Mesothelial cell of epicardium (in vitro differentiated cells): ENCODE measurements around the gene HCAR2. TPM values are rescaled to one million over a fixed set of nuclear protein-coding genes. Genes with fewer than 3 reads are reported as not detected.
"Not testable (repeated sequence)": the region's sequence is repeated elsewhere in the genome, so short reads cannot be mapped to it uniquely, and the experiment has no call there.

Experiments
- DNase-seq, 2 experiments: peaks; one replicate each; pipeline ENCODE4 v3.0.0; 2021; ENCODE audit warnings: low spot score in 2 of 2; ENCODE audit not compliant: unreplicated experiment in 2 of 2
- H3K27ac Mint-ChIP-seq: 2 replicates; pipeline ENCODE4 v1.8.0; 2021; ENCODE audit warnings: mixed read lengths
- H3K27me3 Mint-ChIP-seq: 2 replicates; pipeline ENCODE4 v1.8.0; 2021; ENCODE audit warnings: low read depth, mixed read lengths
- H3K36me3 Mint-ChIP-seq: 2 replicates; pipeline ENCODE4 v1.8.0; 2021; ENCODE audit warnings: mixed read lengths
- H3K4me1 Mint-ChIP-seq: 2 replicates; pipeline ENCODE4 v1.8.0; 2021; ENCODE audit warnings: mixed read lengths
- H3K4me3 Mint-ChIP-seq: 2 replicates; pipeline ENCODE4 v1.8.0; 2021; ENCODE audit warnings: mild to moderate bottlenecking, moderate library complexity, mixed read lengths
- H3K9me3 Mint-ChIP-seq: 2 replicates; pipeline ENCODE4 v1.8.0; 2021; ENCODE audit warnings: mixed read lengths
- total RNA-seq: library from RNA; stranded (reverse); gene quantifications from 3 replicates; pipeline ENCODE4 v1.2.1, GENCODE V29; 2021
- TF ChIP-seq, protein P1 (sequence below): fragments of 200-600 bp; sonication (generic); IDR thresholded peaks from one replicate; pipeline ENCODE4 v1.5.0; 2021; ENCODE audit warnings: antibody characterized with exemption; ENCODE audit not compliant: unreplicated experiment

Gene HCAR2
- total RNA-seq, 1 donor from 2014 or later, result 10.9 TPM

DNA sequence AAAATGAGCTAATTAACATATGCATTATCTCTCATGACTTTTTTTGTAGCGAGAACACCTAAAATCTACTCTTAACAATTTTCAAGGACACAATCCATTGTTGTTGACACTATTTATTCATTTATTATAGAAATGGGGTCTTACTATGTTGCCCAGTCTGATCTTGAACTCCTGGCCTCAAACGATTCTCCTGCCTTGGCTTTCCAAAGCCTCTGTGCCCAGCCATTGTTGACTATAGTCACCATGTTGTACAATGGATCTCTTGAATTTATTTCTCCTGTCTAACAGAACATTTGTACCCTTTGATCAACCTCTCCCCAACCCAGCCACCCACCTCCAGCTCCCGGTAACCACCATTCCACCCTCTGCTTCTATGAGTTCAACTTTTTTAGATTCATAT is 41.2 kb downstream of the HCAR2 start:
- DNase-seq, result no peak
- Mint-ChIP-seq H3K4me3 (no peak overlapping the region), H3K4me1 (peaks cover 5% of the 10 kb centered on the region), H3K9me3 (no peaks in the 10 kb centered on the region), H3K27ac (no peak overlapping the region), H3K27me3 (no peaks in the 10 kb centered on the region), H3K36me3 (no peaks in the 10 kb centered on the region)
- TF ChIP-seq, protein P1, sequence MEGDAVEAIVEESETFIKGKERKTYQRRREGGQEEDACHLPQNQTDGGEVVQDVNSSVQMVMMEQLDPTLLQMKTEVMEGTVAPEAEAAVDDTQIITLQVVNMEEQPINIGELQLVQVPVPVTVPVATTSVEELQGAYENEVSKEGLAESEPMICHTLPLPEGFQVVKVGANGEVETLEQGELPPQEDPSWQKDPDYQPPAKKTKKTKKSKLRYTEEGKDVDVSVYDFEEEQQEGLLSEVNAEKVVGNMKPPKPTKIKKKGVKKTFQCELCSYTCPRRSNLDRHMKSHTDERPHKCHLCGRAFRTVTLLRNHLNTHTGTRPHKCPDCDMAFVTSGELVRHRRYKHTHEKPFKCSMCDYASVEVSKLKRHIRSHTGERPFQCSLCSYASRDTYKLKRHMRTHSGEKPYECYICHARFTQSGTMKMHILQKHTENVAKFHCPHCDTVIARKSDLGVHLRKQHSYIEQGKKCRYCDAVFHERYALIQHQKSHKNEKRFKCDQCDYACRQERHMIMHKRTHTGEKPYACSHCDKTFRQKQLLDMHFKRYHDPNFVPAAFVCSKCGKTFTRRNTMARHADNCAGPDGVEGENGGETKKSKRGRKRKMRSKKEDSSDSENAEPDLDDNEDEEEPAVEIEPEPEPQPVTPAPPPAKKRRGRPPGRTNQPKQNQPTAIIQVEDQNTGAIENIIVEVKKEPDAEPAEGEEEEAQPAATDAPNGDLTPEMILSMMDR, result no peak

DNA sequence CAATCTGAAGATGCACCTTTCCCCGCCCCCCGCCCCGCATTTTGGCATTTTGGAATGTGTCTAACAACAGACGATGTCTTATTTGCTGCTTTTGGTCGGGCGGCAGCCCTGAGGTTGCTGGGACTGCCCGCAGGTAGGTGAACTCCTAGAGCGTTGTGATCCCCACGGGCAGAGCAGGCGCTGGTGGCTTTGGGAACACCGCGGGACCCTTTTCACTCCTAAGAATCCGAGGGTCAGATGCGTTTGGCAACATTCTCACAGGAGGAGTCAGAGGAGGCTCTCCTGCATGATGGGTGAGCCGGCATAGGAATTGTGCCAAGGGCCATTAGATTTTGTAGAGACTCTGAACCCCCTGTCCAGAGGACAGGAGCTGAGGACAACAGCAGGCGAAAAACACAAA is 41.9 kb downstream of the HCAR2 start:
- TF ChIP-seq, protein P1, result no peak
- no peaks in the 10 kb centered on the region for H3K36me3 Mint-ChIP-seq
- DNase-seq, result no peak
- H3K4me3 Mint-ChIP-seq, result no peak overlapping the region
- no peak overlapping the region for H3K27ac Mint-ChIP-seq
- H3K4me1 Mint-ChIP-seq, result peaks cover 5% of the 10 kb centered on the region
- no peaks in the 10 kb centered on the region for H3K9me3 Mint-ChIP-seq
- no peaks in the 10 kb centered on the region for H3K27me3 Mint-ChIP-seq

DNA sequence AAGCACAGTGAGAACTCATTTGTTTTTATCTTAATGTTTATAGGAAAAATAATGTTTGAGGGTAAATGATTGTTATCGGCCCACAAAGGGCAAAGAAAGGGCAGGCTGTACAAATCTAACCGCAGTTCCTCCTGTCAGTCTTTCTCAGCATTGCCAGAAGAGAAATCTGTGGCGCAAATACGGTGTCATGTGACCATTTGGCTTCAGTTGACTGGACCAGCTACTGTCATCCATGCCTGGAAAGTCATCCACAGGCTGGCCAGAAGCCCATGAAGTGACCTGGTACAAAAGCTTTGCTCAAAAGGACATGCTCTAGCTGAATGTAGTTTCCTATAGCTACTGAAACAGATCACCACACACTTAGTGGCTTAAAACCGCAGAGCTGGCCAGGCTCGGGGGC is 43.6 kb downstream of the HCAR2 start:
- Mint-ChIP-seq H3K27ac (peak overlapping the region; percentile 53), H3K4me1 (peaks cover 5% of the 10 kb centered on the region), H3K36me3 (no peaks in the 10 kb centered on the region)

DNA sequence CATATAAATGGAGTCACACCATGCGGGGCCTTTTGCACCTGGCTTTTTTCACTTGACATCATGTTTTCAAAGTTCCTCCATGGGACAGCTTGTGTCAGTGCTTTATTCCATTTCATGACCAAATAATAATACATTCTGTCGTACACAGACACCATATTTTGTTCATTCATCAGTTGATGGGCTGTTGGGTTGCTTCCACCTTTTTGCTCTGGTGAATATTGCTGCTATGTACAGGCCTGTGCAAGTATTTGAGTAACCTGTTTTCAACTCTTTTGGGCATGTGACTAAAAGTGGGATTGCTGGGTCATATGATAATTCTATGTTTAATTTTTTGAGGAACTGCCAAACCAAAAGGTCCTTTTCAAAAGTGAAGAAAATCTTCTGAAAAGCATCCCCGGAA is 46.9 kb downstream of the HCAR2 start:
- H3K9me3 Mint-ChIP-seq, result no peaks in the 10 kb centered on the region
- no peak overlapping the region for H3K4me3 Mint-ChIP-seq
- H3K27me3 Mint-ChIP-seq, result no peaks in the 10 kb centered on the region
- H3K4me1 Mint-ChIP-seq, result peaks cover 11% of the 10 kb centered on the region
- TF ChIP-seq, protein P1, result no peak
- H3K36me3 Mint-ChIP-seq, result no peaks in the 10 kb centered on the region
- no peak for DNase-seq
- H3K27ac Mint-ChIP-seq, result no peak overlapping the region

More for the DNA sequence above, 43.6 kb downstream of the HCAR2 start:
- Mint-ChIP-seq H3K27me3 (no peaks in the 10 kb centered on the region), H3K4me3 (no peak overlapping the region), H3K9me3 (no peaks in the 10 kb centered on the region)
- DNase-seq, result no peak
- TF ChIP-seq, protein P1, result no peak

DNA sequence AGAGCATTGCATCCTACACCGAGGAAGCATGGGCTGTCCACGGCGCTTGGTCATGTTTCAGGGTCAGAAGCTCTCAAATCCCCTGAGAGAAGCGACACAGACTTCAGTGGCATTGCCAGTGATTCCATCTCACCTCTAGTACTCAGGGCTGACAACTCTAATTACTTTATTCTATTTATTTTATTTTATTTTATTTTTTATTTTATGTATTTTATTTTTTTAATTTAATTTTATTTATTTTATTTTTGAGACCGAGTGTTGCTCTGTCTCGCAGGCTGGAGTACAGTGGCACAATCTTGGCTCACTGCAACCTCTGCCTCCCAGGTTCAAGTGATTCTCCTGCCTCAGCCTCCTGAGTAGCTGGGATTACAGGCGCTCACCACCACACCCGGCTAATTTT is 49.9 kb downstream of the HCAR2 start:
- not testable (repeated sequence) for H3K27ac Mint-ChIP-seq, H3K4me3 Mint-ChIP-seq, DNase-seq, H3K27me3 Mint-ChIP-seq, H3K4me1 Mint-ChIP-seq, H3K9me3 Mint-ChIP-seq, H3K36me3 Mint-ChIP-seq

DNA sequence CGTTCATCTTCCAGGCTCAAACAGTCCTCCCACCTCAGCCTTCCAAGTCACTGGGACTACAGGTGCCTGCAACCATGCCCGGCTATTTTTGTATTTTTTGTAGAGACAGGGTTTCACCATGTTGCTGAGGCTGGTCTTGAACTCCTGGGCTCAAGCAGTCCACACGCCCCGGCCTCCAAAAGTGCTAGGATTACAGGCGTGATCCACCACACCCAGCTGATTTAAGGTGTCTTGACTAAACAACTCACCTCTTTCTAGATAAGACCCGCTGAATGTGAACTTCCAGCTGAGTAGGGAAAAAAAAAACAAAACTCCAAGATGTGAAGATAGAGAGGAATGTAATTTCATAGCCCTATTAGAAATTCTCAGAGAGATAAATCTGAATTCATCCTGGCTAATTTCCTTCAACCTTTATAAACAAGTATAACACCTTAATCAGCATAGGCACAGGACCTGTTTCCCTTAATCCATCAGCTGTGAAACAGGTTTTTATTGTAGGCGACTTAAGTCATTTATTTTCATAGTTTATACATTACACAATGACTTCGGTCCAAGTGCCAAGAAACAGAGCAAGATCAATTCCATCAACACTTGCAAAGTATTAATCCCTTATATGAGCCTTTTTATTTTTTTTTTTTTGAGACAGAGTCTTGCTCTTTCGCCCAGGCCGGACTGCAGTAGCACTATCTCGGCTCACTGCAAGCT is 51.5 kb downstream of the HCAR2 start:
- H3K4me1 Mint-ChIP-seq, result peaks cover 8% of the 10 kb centered on the region
- no peaks in the 10 kb centered on the region for H3K9me3 Mint-ChIP-seq
- no peak overlapping the region for H3K4me3 Mint-ChIP-seq
- H3K27ac Mint-ChIP-seq, result peak overlapping the region; percentile 73
- H3K27me3 Mint-ChIP-seq, result no peaks in the 10 kb centered on the region
- no peaks in the 10 kb centered on the region for H3K36me3 Mint-ChIP-seq
- TF ChIP-seq, protein P1, result no peak
- DNase-seq, result no peak

Other genes with a start within 250 kb of the HCAR2 start
- 27.2 to 28.6 TPM (median 28.4 TPM) in 3 replicates for gene ZCCHC8, start 202.4 kb downstream of the HCAR2 start, total RNA-seq
- 124 to 131 TPM (median 131 TPM) in 3 replicates for gene RSRC2, start 176.4 kb downstream of the HCAR2 start, total RNA-seq
- gene KNTC1, start 176.1 kb downstream of the HCAR2 start, total RNA-seq, result 43.1 to 47.8 TPM (median 43.6 TPM) in 3 replicates
- 1.1 to 1.6 TPM (median 1.5 TPM) in 3 replicates for gene HCAR3, start 13.5 kb upstream of the HCAR2 start, total RNA-seq
- 1.2 to 1.3 TPM (median 1.2 TPM) in 3 replicates for gene HCAR1, start 27.5 kb upstream of the HCAR2 start, total RNA-seq
- 66.4 to 69.5 TPM (median 69.4 TPM) in 3 replicates for gene DENR, start 49.5 kb upstream of the HCAR2 start, total RNA-seq
- 0.78 to 1.1 TPM (median 0.78 TPM) in 3 replicates for gene CCDC62, start 71.2 kb upstream of the HCAR2 start, total RNA-seq
- 37.6 to 44.2 TPM (median 40.9 TPM) in 3 replicates for gene HIP1R, start 132.1 kb upstream of the HCAR2 start, total RNA-seq
- gene VPS37B, start 192.8 kb upstream of the HCAR2 start, total RNA-seq, result 28.1 to 29.1 TPM (median 29.0 TPM) in 3 replicates